ENCODE results near the gene ZNF341.

DNA sequence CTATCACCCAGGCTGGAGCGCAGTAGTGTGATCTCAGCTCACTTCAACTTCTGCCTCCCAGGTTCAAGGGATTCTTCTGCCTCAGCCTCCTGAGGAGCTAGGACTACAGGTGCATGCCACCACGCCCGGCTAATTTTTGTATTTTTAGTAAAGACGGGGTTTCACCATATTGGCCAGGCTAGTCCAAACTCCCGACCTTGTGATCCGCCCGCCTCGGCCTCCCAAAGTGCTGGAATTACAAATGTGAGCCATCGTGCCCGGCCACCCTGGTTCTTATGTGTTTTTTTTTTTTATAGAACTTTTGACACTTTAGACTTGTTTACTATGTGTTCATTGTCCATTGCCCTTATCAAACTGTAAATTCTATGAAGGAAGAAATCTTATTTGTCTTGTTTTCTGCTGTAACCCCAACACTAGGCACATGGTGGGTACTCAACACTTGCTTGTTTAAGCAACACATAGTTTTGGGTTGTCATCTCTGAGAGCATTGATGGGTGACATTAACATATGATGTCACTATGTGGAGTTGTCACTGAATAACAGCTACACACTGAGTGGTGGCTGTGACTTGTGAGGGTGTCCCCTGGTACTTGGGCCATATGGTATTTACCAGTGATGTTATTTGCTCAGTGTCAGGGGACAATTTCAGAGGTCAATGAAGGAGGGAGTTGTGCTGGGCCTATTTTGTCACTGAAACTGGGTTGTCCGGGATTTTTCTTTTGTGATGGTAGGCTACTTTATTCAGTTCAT is 10.2 kb upstream of the ZNF341 start:
- TF ChIP-seq, protein P1, sequence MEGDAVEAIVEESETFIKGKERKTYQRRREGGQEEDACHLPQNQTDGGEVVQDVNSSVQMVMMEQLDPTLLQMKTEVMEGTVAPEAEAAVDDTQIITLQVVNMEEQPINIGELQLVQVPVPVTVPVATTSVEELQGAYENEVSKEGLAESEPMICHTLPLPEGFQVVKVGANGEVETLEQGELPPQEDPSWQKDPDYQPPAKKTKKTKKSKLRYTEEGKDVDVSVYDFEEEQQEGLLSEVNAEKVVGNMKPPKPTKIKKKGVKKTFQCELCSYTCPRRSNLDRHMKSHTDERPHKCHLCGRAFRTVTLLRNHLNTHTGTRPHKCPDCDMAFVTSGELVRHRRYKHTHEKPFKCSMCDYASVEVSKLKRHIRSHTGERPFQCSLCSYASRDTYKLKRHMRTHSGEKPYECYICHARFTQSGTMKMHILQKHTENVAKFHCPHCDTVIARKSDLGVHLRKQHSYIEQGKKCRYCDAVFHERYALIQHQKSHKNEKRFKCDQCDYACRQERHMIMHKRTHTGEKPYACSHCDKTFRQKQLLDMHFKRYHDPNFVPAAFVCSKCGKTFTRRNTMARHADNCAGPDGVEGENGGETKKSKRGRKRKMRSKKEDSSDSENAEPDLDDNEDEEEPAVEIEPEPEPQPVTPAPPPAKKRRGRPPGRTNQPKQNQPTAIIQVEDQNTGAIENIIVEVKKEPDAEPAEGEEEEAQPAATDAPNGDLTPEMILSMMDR (IDR thresholded peaks at IDR 0.05; ENCODE audit: poor library complexity, severe bottlenecking) = no peak
- TF ChIP-seq EP300 (conservative IDR thresholded peaks at IDR 0.05; ENCODE audit: poor library complexity, severe bottlenecking) = no peak
- TF ChIP-seq SMC3 (conservative IDR thresholded peaks at IDR 0.05; ENCODE audit: poor library complexity) = no peak
- no peak for TF ChIP-seq EZH2 (IDR thresholded peaks at IDR 0.05; ENCODE audit: borderline replicate concordance, insufficient read depth, low read length, poor library complexity, severe bottlenecking)
- TF ChIP-seq, protein P2, sequence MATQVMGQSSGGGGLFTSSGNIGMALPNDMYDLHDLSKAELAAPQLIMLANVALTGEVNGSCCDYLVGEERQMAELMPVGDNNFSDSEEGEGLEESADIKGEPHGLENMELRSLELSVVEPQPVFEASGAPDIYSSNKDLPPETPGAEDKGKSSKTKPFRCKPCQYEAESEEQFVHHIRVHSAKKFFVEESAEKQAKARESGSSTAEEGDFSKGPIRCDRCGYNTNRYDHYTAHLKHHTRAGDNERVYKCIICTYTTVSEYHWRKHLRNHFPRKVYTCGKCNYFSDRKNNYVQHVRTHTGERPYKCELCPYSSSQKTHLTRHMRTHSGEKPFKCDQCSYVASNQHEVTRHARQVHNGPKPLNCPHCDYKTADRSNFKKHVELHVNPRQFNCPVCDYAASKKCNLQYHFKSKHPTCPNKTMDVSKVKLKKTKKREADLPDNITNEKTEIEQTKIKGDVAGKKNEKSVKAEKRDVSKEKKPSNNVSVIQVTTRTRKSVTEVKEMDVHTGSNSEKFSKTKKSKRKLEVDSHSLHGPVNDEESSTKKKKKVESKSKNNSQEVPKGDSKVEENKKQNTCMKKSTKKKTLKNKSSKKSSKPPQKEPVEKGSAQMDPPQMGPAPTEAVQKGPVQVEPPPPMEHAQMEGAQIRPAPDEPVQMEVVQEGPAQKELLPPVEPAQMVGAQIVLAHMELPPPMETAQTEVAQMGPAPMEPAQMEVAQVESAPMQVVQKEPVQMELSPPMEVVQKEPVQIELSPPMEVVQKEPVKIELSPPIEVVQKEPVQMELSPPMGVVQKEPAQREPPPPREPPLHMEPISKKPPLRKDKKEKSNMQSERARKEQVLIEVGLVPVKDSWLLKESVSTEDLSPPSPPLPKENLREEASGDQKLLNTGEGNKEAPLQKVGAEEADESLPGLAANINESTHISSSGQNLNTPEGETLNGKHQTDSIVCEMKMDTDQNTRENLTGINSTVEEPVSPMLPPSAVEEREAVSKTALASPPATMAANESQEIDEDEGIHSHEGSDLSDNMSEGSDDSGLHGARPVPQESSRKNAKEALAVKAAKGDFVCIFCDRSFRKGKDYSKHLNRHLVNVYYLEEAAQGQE (IDR thresholded peaks at IDR 0.05; ENCODE audit: borderline replicate concordance) = no peak
- TF ChIP-seq POLR2AphosphoS5 (IDR thresholded peaks at IDR 0.05) = no peak
- TF ChIP-seq RAD21 (conservative IDR thresholded peaks at IDR 0.05) = no peak

Data from neural cell (in vitro differentiated cells).